ENCODE measurements around the gene IFT81. TPM values are rescaled to one million over a fixed set of nuclear protein-coding genes. Genes with fewer than 3 reads are reported as not detected.

The IFT81 gene
- total and polyA plus RNA-seq, 2 experiments from 2014 or later, result 12.6 to 13.7 TPM

DNA sequence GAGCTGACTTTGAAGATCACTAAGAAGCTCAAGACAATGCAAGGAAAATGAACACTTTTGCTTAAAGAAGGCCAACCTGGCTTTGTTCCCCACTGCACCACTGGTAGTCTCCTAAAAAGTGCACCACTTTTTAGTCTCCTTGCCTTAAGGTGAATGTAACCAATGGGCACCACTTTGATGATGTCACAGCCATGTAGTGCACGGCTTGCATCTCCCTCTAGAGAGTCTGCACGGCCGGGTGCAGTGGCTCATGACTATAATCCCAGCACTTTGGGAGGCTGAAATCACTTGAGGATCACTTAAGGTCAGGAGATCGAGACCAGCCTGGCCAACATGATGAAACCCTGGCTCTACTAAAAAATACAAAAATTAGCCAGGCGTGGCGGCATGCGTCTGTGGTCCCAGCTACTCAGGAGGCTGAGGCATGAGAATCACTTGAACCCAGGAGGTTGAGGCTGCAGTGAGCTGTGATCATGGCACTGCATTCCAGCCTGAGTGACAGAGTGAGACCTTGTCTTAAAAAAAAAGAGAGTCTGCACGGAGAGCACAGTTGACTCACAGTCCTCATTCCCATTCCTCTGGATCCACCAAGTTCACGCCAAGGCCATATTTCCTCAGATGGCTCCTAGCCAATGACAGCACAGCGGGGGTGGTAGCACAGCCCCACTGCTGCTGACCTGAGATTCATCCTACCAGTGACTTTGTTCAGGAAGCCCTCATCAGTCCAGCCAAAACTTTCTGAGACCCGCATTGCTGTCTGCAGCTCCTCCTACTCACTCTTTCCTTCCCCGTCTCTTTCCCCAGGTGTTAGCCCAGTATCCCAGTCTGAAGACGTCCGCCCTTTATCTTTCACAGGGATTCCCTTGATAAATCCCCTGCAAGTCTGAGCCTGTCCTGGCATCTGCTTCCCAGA lies 16.5 kb upstream of the IFT81 start:
- no peaks in the 10 kb centered on the region for H3K27me3 ChIP-seq
- no peaks in the 10 kb centered on the region for H3K79me2 ChIP-seq
- H2AFZ ChIP-seq, result no peak overlapping the region
- H3K4me3 ChIP-seq, result no peak overlapping the region
- 83% methylated on average over 14 of the region's 14 CpGs for WGBS (ENCODE audit: low lambda C conversion rate, missing lambda C conversion rate)
- TF ChIP-seq, protein P1, sequence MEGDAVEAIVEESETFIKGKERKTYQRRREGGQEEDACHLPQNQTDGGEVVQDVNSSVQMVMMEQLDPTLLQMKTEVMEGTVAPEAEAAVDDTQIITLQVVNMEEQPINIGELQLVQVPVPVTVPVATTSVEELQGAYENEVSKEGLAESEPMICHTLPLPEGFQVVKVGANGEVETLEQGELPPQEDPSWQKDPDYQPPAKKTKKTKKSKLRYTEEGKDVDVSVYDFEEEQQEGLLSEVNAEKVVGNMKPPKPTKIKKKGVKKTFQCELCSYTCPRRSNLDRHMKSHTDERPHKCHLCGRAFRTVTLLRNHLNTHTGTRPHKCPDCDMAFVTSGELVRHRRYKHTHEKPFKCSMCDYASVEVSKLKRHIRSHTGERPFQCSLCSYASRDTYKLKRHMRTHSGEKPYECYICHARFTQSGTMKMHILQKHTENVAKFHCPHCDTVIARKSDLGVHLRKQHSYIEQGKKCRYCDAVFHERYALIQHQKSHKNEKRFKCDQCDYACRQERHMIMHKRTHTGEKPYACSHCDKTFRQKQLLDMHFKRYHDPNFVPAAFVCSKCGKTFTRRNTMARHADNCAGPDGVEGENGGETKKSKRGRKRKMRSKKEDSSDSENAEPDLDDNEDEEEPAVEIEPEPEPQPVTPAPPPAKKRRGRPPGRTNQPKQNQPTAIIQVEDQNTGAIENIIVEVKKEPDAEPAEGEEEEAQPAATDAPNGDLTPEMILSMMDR (IDR thresholded peaks at IDR 0.05; ENCODE audit: poor library complexity), result no peak
- TF ChIP-seq EZH2 (IDR thresholded peaks at IDR 0.05; ENCODE audit: borderline replicate concordance), result no peak
- TF ChIP-seq EZH2phosphoT487 (IDR thresholded peaks at IDR 0.05; ENCODE audit: low read depth, severe bottlenecking, unreplicated experiment), result no peak
- H3K9me2 ChIP-seq (replicated peaks; ENCODE audit: insufficient read depth), result no peaks in the 10 kb centered on the region
- no peaks in the 10 kb centered on the region for H3K36me3 ChIP-seq (replicated peaks; ENCODE audit: insufficient read depth, low read depth)
- H3K9me3 ChIP-seq (ENCODE audit: low read depth), result no peaks in the 10 kb centered on the region
- peak overlapping the region; percentile 90 for H3K27ac ChIP-seq
- peaks cover 10% of the 10 kb centered on the region for H3K4me1 ChIP-seq (ENCODE audit: insufficient read depth)
- H3K4me2 ChIP-seq, result peak overlapping the region; percentile 10
- peak; percentile 46 for DNase-seq (ENCODE audit: low spot score)
- H4K20me1 ChIP-seq (ENCODE audit: insufficient read depth, poor library complexity, severe bottlenecking), result no peaks in the 10 kb centered on the region

DNA sequence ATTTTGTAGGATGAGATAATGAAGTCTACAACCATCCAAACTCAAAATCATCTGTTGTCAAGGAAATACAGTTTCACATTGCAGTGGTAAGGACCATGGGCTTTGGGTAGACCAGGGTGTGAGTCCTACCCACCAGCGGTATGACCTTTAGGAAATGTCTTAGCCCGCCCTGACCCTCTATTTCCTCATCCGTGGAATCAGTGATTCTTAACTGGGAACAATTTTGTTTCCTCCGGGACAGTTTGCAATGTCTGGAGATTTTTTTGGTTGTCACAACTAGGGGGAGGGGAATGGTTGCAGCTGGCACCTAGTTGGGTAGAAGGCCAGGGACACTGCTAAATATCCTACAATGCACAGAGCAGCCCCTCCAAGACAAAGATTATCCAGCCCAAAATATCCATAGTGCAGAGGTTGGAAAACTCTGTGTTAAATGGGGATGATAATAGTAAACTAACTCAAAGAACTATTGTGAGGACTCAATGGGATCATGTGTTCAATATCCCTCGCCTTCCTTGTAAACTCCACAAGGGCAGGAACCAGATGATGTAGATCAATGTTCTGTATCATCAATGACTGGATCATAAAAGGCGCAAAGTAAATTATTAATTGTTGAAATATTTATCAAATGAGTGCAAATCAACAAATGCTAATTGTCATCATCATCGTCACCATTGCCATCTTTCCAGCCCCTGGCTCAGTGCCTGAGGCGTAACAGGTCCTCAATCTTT lies 15.7 kb upstream of the IFT81 start:
- DNase-seq (ENCODE audit: low spot score), result no peak
- Histone ChIP-seq H3K4me3 (no peak overlapping the region), H3K4me2 (peak overlapping the region; percentile 45), H3K36me3 (replicated peaks; ENCODE audit: insufficient read depth, low read depth) (no peaks in the 10 kb centered on the region), H3K27me3 (no peaks in the 10 kb centered on the region), H3K9me2 (replicated peaks; ENCODE audit: insufficient read depth) (no peaks in the 10 kb centered on the region), H3K79me2 (no peaks in the 10 kb centered on the region), H4K20me1 (ENCODE audit: insufficient read depth, poor library complexity, severe bottlenecking) (no peaks in the 10 kb centered on the region), H3K27ac (peak overlapping the region; percentile 90), H3K9me3 (ENCODE audit: low read depth) (no peaks in the 10 kb centered on the region), H2AFZ (no peak overlapping the region), H3K4me1 (ENCODE audit: insufficient read depth) (peaks cover 10% of the 10 kb centered on the region)
- WGBS (ENCODE audit: low lambda C conversion rate, missing lambda C conversion rate), result 89% methylated on average over 8 of the region's 8 CpGs
- TF ChIP-seq EZH2 (IDR thresholded peaks at IDR 0.05; ENCODE audit: borderline replicate concordance), result no peak

DNA sequence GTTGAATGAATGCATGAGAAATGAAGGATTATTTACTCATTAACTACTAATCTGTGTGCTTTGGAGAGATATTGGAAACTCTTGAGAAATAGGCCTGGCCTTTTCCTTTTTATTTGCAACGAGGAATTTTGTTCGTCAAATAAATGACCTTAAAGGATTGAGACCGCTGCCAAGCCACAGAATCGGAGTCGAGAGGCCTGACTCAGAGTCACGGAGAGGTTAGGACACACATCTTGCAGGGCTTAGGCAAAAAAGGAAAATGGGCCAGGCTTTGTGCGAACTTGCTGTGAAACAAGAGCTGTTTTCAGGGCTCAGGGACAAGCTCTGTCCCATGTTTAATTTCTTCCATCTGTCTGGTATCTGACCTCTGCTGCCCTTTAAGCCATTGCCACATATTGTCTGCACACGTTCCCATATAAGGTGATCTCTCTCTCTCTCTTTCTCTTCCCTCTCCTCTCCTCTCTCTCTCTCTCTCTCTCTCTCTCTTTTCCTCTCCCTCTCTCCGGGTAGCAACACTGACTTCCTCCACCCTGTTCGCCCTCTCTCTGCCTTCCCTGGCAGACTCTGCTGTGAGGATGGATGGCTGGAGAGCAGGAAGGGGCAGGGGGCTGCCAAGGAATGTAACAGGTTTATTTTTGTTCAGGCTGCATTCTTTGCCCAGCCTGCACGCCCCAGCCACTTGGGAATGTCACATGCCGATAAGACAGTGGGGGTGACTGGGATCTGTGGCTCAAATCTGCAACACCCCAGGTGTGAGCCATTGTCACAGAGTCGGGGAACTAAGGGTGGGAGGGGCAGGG lies 14.9 kb upstream of the IFT81 start:
- no peaks in the 10 kb centered on the region for H3K27me3 ChIP-seq
- DNase-seq (ENCODE audit: low spot score), result peak; percentile 74
- H3K9me3 ChIP-seq (ENCODE audit: low read depth), result no peaks in the 10 kb centered on the region
- no peaks in the 10 kb centered on the region for H3K79me2 ChIP-seq
- no peaks in the 10 kb centered on the region for H4K20me1 ChIP-seq (ENCODE audit: insufficient read depth, poor library complexity, severe bottlenecking)
- peak overlapping the region; percentile 40 for H2AFZ ChIP-seq
- no peak for TF ChIP-seq EZH2 (IDR thresholded peaks at IDR 0.05; ENCODE audit: borderline replicate concordance)
- TF ChIP-seq, protein P1 (IDR thresholded peaks at IDR 0.05; ENCODE audit: poor library complexity), result no peak
- TF ChIP-seq EZH2phosphoT487 (IDR thresholded peaks at IDR 0.05; ENCODE audit: low read depth, severe bottlenecking, unreplicated experiment), result no peak
- H3K9me2 ChIP-seq (replicated peaks; ENCODE audit: insufficient read depth), result no peaks in the 10 kb centered on the region
- peak overlapping the region; percentile 90 for H3K27ac ChIP-seq
- no peak overlapping the region for H3K4me3 ChIP-seq
- H3K4me1 ChIP-seq (ENCODE audit: insufficient read depth), result peaks cover 10% of the 10 kb centered on the region
- no peaks in the 10 kb centered on the region for H3K36me3 ChIP-seq (replicated peaks; ENCODE audit: insufficient read depth, low read depth)
- WGBS (ENCODE audit: low lambda C conversion rate, missing lambda C conversion rate), result 20% methylated on average over 13 of the region's 13 CpGs
- peak overlapping the region; percentile 45 for H3K4me2 ChIP-seq
